Heart left ventricle (tissue), 16 donors: Measurements from ENCODE around the gene L2HGDH. TPM values are rescaled to one million over a fixed set of nuclear protein-coding genes. Genes with fewer than 3 reads are reported as not detected.

Experiments
- ATAC-seq, 4 donors: fragments of 200-7000 bp; cut with Tn5 transposase; one replicate each; pipeline ENCODE4 v1.9.1; 2020 to 2022; ENCODE audit warnings: moderate library complexity in 4 of 4, mild to moderate bottlenecking in 3 of 4, moderate number of reproducible peaks in 1 of 4
- DNase-seq, 5 donors: peaks; one replicate each; pipeline ENCODE4 v3.0.0-alpha.2; 2020
- H3K27ac ChIP-seq, 12 donors: fragments of 200-600 bp; sonication (generic) in 4 of 12; one replicate each; pipeline versions ENCODE4 v1.5.0 to v1.8.0; 2016 to 2022; ENCODE audit warnings: mild to moderate bottlenecking in 2 of 12
- H3K27me3 ChIP-seq, 9 donors: fragments of 200-600 bp; sonication (generic) in 2 of 9; one replicate each; pipeline versions ENCODE4 v1.5.1 to v1.8.0; 2016 to 2022; ENCODE audit warnings: mild to moderate bottlenecking in 3 of 9
- H3K36me3 ChIP-seq, 9 donors: fragments of 200-600 bp; sonication (generic) in 2 of 9; one replicate each; pipeline versions ENCODE4 v1.5.0 to v1.8.0; 2018 to 2022; ENCODE audit warnings: mild to moderate bottlenecking in 2 of 9
- H3K4me1 ChIP-seq, 12 donors: fragments of 200-600 bp; sonication (generic) in 4 of 12; one replicate each; pipeline versions ENCODE4 v1.5.0 to v1.8.0; 2016 to 2022; ENCODE audit warnings: mild to moderate bottlenecking in 3 of 12
- H3K4me3 ChIP-seq, 12 donors: fragments of 200-600 bp; sonication (generic) in 4 of 12; one replicate each; pipeline versions ENCODE4 v1.5.0 to v1.8.0; 2017 to 2022; ENCODE audit warnings: mild to moderate bottlenecking in 9 of 12, moderate library complexity in 4 of 12
- H3K9me3 ChIP-seq, 12 donors: fragments of 200-600 bp; sonication (generic) in 4 of 12; one replicate each; pipeline versions ENCODE4 v1.5.0 to v1.8.0; 2016 to 2022; ENCODE audit warnings: mild to moderate bottlenecking in 1 of 12
- POLR2A ChIP-seq, 2 donors: fragments of 450-650 bp; IDR thresholded peaks; one replicate each; pipeline ENCODE4 v1.6.1; 2017; ENCODE audit warnings: antibody characterized with exemption in 2 of 2, mild to moderate bottlenecking in 2 of 2, moderate library complexity in 2 of 2
- WGBS, 4 donors: extraction: QIAGEN DNeasy Blood & Tissue Kit in 2 of 4; methylation state at CpG; one replicate each; pipeline versions ENCODE4 v1.1.5 to v1.1.7; 2013 to 2018; 5-methylcytosine and 5-hydroxymethylcytosine counted together
- intact Hi-C, 10 donors: fragments of 100-400 bp; cut with DNase I; formaldehyde crosslinking; loops; one replicate each; pipeline versions ENCODE4 v1.11.1 to v1.14.2; 2022
- polyA plus RNA-seq, 2 donors: library from polyadenylated mRNA; stranded (reverse); fragments of 200-250 nt; gene quantifications; one replicate each; pipeline ENCODE4 v1.2.3, GENCODE V29; 2013
- total RNA-seq, 9 donors: library from RNA; depleted of rRNA in 2 of 9; stranded (reverse); fragments of >200 nt in 2 of 9; fragmentation: NEBNext Ultra II Directional in 3 of 9; extraction: Animal tissue kit (Norgen Biotek cat#: 25700) in 3 of 9; gene quantifications; one replicate each; pipeline versions ENCODE4 v1.1.0 to v1.2.4, GENCODE V29; 2016 to 2023
- TF ChIP-seq, protein P1 (sequence below), 12 donors: fragments of 200-600 bp; sonication (generic) in 4 of 12; IDR thresholded peaks; one replicate each; pipeline versions ENCODE4 v1.5.0 to v1.8.0; 2018 to 2022; ENCODE audit warnings: antibody characterized with exemption in 12 of 12, mild to moderate bottlenecking in 5 of 12
- donor health status: ischemic (EF 13 %, LVEDD 7.1; RV severe dilation, severe dysfunction).
- donor health status: healthy with polysubstance abuse.
- donor health status: DM: no; HTN: yes; CAD: no.
- donor health status: DM: no; HTN: no; CAD: no.
- donor health status: ischemic (EF 25% LVEDD 6.9; RV normal size, moderate dysfunction).
- donor health status: ischemic (EF 25% LVEDD 5.7; RV mildly dilated, moderate dysfunction).
- donor health status: healthy.
- donor health status: DM: yes; HTN: yes; CAD: no.
- donor health status: ischemic (EF 35%, LVEDD 5.7; RV mildly dilated, moderate dysfunction).
- donor health status: nonischemic (EF 11% LVEDD 7.7; RV severe dilation, severe dysfunction).
- donor health status: DM: yes; HTN: yes; CAD: no.
- donor health status: PGD.
- donor health status: ischemic (EF 29% LVEDD 5.4; RV normal size, mild dysfunction).
- donor health status: nonischemic (EF 23%, LVEDD 6.1; RV moderate dilation, normal function).

L2HGDH gene
- total and polyA plus RNA-seq, 11 donors, result 2.5 to 12.2 (median 9.1) TPM

DNA sequence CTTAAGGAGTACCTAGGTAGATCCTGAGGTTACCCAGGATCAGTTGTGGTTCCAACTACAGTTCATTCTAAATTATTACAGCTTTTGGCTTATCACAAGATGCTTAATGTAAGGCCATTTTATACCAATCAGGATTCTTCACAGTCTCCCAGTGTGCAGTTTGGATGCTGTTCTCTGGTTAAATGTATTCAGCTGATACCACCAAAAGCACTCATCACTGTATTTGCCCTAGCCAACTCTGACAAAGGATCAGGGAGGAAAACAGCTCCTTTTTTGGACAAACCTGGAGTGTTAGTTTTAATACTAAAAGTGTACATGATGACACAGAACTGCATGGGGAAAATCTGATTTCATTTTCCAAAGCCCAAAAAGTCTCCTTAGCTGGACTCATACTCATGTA is 19.6 kb upstream of the L2HGDH start:
- TF ChIP-seq POLR2A (IDR thresholded peaks at IDR 0.05), result no peak
- TF ChIP-seq, protein P1, sequence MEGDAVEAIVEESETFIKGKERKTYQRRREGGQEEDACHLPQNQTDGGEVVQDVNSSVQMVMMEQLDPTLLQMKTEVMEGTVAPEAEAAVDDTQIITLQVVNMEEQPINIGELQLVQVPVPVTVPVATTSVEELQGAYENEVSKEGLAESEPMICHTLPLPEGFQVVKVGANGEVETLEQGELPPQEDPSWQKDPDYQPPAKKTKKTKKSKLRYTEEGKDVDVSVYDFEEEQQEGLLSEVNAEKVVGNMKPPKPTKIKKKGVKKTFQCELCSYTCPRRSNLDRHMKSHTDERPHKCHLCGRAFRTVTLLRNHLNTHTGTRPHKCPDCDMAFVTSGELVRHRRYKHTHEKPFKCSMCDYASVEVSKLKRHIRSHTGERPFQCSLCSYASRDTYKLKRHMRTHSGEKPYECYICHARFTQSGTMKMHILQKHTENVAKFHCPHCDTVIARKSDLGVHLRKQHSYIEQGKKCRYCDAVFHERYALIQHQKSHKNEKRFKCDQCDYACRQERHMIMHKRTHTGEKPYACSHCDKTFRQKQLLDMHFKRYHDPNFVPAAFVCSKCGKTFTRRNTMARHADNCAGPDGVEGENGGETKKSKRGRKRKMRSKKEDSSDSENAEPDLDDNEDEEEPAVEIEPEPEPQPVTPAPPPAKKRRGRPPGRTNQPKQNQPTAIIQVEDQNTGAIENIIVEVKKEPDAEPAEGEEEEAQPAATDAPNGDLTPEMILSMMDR (IDR thresholded peaks at IDR 0.05), result no peak
- no peak overlapping the region for H3K27ac ChIP-seq
- H3K36me3 ChIP-seq, result peaks cover 0 to 46% (median 22%) of the 10 kb centered on the region in 9 donors
- ATAC-seq (no peak), DNase-seq (no peak)
- intact Hi-C loops, result loop anchor here in 1 of 10 donors (1.0 kb wide), 1 partner anchor 15 kb away; no protein-coding TSS in a partner anchor
- no peaks in the 10 kb centered on the region for H3K27me3 ChIP-seq
- no peaks in the 10 kb centered on the region for H3K9me3 ChIP-seq
- no peak overlapping the region for H3K4me3 ChIP-seq
- peaks cover 0 to 42% (median 32%) of the 10 kb centered on the region in 12 donors for H3K4me1 ChIP-seq

DNA sequence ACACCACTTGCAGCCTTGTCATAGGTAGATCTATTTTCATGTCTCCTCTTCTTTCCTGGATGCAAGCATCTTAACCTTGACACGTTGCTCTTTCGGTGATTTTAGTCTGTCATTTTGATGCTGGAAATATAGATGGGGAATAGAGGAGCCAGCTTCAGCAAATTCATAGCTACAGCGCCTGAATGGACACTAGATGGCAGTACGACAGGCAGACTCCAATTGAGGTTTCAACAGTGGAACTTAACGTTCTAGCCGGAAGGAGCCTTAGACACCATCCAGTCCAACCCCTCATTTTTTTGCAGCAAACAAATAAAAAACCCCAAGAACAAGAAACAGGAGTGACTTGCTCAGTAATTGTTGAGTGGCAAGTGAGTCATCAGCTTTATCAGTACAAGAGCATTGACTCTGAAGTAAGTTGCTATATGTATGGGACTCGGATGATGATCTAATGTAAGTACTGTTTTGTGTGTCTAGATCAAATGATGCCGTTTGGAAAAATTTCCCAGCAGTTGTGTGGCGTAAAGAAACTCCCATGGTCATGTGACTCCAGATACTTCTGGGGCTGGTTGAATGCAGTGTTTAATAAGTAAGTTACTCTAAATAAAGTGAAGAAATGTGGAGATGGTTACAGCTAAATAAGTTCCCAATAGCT is 9.1 kb upstream of the L2HGDH start:
- H3K4me1 ChIP-seq, result peaks cover 0 to 28% (median 8%) of the 10 kb centered on the region in 12 donors
- H3K27me3 ChIP-seq, result no peaks in the 10 kb centered on the region
- intact Hi-C loops, result loop anchor here in 9 of 10 donors (1.0 to 5.0 kb wide), 5 partner anchors 76 to 212 kb away; partner anchors contain the start of genes MAP4K5 (in 8 of the 9) and CDKL1 (in 1 of the 9)
- TF ChIP-seq POLR2A (IDR thresholded peaks at IDR 0.05), result no peak
- TF ChIP-seq, protein P1 (IDR thresholded peaks at IDR 0.05), result peak; percentile 74 to 95 (median 86)
- 6 to 8% (median 7%) methylated on average over 9 of the region's 9 CpGs for WGBS, 4 donors
- H3K27ac ChIP-seq, result peak overlapping the region; percentile 10 to 77 (median 56)
- DNase-seq (peak in 3 of 5 donors; percentile 49 to 66 (median 63)), ATAC-seq (peak; percentile 88 to 97 (median 96))
- H3K36me3 ChIP-seq, result peaks cover 0 to 35% (median 26%) of the 10 kb centered on the region in 9 donors
- H3K4me3 ChIP-seq, result peak overlapping the region in 9 of 12 donors; percentile 15 to 49 (median 33)
- H3K9me3 ChIP-seq, result no peaks in the 10 kb centered on the region

DNA sequence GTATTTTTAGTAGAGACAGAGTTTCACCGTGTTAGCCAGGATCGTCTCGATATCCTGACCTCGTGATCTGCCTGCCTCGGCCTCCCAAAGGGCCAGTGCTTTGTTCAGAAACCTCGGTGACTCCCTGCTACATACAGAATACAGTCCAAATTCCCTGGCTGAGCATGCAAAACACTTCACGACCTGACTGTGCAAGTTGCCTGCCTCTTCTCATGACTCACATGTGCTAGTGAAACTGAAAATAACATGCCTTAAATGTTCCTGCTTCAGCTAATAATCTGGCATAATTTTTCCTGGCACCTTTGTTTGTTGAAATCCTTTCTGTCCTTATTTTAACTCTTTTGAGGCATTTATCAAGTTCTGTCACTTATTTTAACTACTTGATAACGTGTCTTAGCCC is 8.3 kb upstream of the L2HGDH start:
- Histone ChIP-seq H3K36me3 (peaks cover 0 to 26% (median 18%) of the 10 kb centered on the region in 9 donors), H3K9me3 (no peaks in the 10 kb centered on the region), H3K4me1 (peaks cover 0 to 28% (median 8%) of the 10 kb centered on the region in 12 donors), H3K4me3 (peak overlapping the region in 1 of 12 donors; percentile 39), H3K27me3 (no peaks in the 10 kb centered on the region), H3K27ac (peak overlapping the region in 6 of 12 donors; percentile 8 to 77 (median 60))
- WGBS, 4 donors, result 65 to 76% (median 71%) methylated on average over 8 of the region's 8 CpGs
- intact Hi-C loops, result loop anchor here in 6 of 10 donors (2.0 to 5.0 kb wide), 4 partner anchors 77 to 213 kb away; partner anchors contain the start of genes MAP4K5 (in 5 of the 6) and CDKL1 (in 1 of the 6)
- no peak for DNase-seq
- no peak for TF ChIP-seq POLR2A (IDR thresholded peaks at IDR 0.05)
- TF ChIP-seq, protein P1 (IDR thresholded peaks at IDR 0.05), result no peak
- ATAC-seq, result peak in 1 of 4 donors; percentile 45

DNA sequence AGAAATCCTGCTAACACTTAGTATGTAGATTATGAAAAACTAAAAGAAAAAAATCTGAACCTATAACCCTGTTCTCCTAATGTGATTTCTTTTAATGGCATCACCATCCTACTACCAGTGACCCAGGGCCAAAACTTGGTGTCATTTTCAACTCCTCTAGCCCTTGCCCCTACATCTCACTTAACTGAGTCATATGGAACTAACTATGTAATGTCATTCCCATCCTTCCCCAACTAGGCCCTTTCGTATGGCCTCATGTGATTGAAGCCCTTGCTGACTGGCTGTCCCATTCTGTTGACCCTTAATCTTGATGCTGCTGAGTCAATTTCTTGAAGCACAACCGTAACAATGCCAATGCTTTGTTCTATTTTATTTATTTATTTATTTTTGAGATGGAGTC is 7.7 kb upstream of the L2HGDH start:
- WGBS, 4 donors, result 87 to 95% (median 90%) methylated on average over 2 of the region's 2 CpGs
- H3K4me3 ChIP-seq, result no peak overlapping the region
- DNase-seq, result no peak
- peaks cover 0 to 21% (median 12%) of the 10 kb centered on the region in 9 donors for H3K36me3 ChIP-seq
- no peak for ATAC-seq
- TF ChIP-seq, protein P1 (IDR thresholded peaks at IDR 0.05), result no peak
- TF ChIP-seq POLR2A (IDR thresholded peaks at IDR 0.05), result no peak
- H3K27ac ChIP-seq, result peak overlapping the region in 2 of 12 donors; percentile 72 to 77
- no peaks in the 10 kb centered on the region for H3K27me3 ChIP-seq
- H3K4me1 ChIP-seq, result peaks cover 0 to 28% (median 8%) of the 10 kb centered on the region in 12 donors
- H3K9me3 ChIP-seq, result no peaks in the 10 kb centered on the region
- intact Hi-C loops, result loop anchor here in 7 of 10 donors (1.0 to 5.0 kb wide), 5 partner anchors 78 to 213 kb away; partner anchors contain the start of genes MAP4K5 (in 6 of the 7) and CDKL1 (in 1 of the 7)
